NCI-H2107 treated with DMSO at 0.1 percent for 48 hours (cell line): ENCODE results near the gene MEGF11.

Experiments
- DNase-seq: peaks from one replicate; lab custom pipeline; 2025; ENCODE audit not compliant: unreplicated experiment; lab: John Stamatoyannopoulos, UW

Gene MEGF11

DNA sequence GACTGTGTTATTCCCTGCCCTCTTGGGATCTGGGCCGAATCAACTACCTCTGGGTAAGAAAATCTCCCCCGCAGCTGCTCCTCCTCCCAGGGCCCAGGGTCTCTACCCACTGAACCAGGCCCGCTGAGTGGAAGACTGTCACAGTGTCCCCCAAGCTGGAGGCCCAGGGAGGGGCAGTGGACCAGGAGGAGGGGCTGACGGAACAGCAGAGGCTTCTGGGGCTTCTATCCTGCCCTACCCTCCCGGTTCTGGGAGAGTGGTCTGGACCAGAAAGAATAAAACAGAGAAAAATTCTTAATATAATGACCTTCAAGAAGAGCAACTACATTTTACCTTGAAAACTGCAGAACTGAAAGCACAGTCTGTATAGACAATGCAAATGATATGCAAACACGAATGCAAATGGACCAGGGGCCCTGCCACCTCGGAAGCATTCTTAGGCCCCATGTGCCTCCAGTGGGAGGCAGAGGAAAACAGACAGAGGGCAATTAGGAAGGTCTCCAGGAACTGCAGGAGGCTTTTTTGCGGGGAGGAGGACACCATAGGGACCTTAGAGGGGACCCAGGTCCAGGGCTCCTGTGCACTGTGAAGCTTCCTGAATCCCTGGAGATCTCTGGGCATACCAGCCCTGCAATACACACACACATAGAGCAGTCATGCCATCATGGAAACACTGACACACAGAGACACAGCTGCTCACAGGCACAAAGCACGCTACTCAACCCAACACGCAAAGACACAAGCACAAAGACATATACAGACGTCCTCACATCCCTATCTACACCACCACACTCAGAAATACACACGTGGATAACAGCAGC is 12.3 kb downstream of the MEGF11 start:
- DNase-seq = no peak

GRCh38 chr15:66240240-66240794 is 13.2 kb downstream of the MEGF11 start:
- no peak for DNase-seq

DNA sequence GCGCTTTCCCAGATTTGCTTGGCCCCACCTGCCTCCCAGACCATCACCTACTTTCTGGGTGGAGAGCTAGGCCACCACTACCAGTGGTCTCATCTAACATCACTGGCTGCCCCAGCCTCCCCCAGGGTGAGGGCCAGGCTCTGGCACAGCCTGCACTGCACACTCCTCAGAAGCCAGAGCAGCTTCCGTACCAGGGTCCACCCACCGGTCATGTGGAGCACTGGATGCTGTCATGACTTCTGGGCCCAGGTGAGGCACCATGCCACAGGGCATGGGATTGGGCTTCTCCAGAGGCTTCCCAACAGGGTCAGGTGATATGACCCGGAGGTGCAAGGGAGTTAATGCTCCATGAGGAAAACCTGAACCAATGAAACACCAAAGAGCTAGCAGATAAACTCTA is 14.0 kb downstream of the MEGF11 start:
- DNase-seq = no peak

- DNase-seq = no peak
Observed at GRCh38 chr15:66238318-66238717, 15.2 kb downstream of the MEGF11 start.

GRCh38 chr15:66237513-66238235 is 15.9 kb downstream of the MEGF11 start:
- no peak for DNase-seq

- DNase-seq = no peak
Observed at GRCh38 chr15:66236806-66237375, 16.7 kb downstream of the MEGF11 start.

DNA sequence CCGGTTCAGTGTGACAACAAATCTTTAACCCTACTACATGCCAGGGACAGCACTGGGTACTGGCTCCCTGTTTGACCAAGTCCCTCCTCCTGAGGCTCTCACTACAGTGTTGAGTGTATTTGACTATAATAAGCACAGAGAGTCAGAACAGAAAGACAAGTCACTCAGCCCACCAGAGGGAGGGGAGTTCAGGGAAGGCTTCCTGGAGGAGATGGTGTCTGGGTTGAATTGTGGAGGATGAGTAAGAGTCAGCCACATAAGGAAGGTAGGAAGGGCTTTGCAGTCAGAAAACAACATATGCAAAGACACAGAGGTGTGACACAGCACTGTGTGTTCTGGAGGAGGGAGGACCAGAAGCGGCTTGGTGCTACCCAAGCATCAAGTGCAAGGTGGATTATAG is 17.7 kb downstream of the MEGF11 start:
- DNase-seq = no peak

GRCh38 chr15:66234798-66235197 is 18.8 kb downstream of the MEGF11 start:
- DNase-seq = no peak

- DNase-seq = no peak
Observed at GRCh38 chr15:66233487-66234415, 19.8 kb downstream of the MEGF11 start.

DNA sequence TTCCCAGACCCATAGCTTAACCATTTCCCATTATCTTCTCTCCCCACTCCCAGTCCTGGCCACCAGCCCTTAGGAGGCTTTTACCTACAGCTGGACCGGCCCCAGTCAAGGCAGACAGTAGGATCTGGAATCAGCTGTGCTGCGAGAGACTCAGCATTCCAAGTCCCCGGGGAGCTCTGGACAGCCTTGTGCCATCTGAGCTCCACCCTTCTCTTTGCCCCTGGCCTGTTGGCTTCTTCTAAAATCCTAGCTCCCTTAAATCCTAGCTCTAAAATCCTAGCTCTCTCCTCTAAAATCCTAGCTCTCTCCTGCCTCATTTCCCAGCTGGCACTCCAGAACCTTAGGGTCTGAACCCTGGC is 21.3 kb downstream of the MEGF11 start:
- no peak for DNase-seq

DNA sequence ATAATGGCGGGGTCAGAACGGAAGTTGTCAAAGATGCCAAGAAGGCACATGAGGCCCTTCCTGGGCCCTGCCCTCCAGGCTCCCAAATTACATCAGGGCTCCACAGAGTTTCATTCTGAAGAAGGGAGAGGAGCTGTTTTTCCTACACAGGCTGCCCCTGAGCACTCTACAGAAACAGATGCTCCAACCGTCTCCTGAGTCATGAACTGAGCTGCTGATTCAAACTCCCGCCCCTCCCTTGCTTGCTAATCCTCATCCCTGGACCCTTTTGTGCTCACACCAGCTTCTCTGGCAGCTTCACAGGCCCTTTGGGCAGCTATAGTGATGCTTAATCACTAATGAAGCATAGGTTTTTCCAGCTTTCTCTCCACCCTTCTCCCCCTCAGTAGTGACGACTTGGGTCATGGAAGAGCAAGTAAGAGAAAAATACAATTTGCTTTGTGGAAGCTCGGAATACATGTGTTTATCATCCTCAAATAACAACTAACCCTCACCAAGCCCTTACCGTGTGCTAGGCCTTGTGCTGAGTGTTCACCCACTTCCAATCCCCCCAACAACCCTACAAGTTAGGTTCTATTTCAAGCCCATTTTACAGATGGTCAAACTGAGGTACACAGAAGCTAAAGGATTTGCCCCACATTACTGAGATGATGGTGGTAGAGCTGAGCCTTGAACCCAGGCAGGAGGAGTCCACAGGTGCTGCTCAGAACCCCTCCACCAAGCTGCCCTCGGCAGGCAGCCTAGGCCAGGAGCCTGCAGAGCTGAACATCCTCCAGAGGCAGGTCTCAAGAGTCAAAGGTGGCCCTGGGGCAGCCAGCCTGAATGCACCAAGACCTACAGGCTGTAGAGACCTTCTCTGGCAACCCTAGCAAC is 21.9 kb downstream of the MEGF11 start:
- no peak for DNase-seq

DNA sequence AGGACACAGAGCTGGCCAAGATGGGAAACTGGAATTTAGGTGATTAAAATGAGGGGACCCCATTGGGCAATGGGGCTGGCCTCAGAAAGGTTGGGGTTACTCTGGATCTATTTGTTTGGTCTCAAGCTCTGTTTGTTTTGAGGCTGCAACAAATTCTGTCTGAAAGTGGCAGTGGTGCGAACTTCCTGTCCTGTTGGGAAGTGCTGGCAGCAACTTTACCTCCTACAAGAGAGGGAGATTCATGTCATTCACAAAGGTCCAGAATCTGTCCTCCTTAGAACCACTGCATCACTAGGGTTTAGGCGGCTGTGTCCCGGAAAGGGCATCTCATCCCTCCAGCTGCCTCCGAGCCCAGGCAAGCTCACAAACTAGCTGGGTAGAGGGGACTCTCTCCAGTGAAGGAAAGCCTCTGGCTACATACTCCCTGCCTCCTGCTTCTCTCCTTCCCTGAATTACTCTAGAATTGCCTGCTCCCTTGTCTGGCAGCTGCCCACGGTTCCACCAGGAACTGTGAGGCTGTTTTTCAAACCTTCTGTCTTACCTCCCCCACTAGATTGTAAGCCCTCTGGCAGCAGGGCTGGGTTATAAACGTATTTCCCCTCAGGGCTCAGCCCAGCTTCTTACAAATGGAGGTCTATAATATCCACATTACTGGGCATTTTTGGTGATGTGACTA is 23.6 kb downstream of the MEGF11 start:
- DNase-seq = no peak

DNA sequence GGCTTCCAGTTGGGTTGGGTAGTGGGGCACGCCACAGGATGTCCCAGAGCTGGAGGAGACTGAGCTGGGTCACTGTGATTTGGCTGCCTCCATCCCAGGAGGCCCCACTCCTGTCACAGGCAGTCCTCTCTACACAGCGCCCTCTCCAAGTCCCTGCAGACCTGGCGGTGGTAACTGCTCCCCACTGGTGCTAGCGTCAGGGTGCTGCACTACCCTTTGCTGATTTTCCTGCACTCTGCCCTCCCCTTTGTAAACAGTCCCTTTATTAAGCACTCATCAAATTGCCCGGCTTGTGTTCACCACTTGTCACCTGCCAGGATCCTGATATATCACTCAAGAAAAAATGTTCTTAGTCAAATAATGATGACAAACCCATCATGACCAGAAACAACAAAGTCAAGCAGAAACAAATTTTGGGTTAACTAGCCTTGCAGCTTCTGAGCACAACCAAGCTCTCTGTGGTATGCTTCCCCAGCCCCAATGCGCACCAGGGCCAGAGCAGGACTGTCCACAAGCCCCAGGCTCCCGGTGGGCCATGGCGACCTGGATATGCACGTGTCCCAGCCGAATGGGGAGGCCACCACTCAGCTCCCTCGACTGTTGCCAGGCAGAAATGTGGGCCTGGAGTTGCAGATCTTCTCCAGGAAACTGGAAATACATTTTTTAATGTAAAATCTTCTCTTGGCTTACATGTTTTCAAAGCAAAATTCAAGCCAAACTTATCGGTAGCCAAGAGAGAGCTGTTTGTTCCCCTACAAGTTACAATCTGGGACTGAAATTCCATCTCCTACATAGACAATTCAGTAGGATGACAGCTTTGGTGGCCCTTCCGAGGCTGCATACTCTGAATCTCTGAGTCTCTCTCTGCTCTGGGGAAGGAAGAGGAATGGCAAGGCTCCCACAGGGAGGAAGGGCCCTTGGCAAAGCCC is 24.5 kb downstream of the MEGF11 start:
- DNase-seq = no peak

GRCh38 chr15:66226736-66227135 is 26.8 kb downstream of the MEGF11 start:
- no peak for DNase-seq

DNA sequence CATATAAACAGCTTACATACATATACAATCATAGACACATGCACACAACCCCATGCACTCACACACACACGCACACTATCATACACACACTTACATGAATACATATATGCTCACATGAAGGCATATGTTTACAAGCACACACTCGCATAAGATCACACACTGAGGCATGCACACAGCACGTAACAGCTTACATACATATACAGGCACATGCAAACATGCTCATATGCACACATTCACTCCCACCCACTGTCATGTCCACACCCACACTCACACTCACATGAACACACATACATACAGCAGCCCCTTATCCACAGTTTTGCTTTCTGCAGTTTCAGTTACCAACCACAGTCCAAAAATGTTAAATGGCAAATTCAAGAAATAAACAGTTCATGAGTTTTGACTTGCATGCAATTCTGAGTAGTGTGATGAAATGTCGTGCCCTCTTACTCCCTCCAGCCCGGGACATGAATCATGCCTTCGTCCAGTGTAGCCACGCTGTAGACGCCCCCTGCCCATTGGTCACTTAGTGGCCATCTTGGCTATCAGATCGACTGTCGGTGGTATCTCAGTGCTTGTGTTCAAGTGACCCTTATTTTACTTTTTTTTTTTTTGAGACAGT is 27.8 kb downstream of the MEGF11 start:
- no peak for DNase-seq

DNA sequence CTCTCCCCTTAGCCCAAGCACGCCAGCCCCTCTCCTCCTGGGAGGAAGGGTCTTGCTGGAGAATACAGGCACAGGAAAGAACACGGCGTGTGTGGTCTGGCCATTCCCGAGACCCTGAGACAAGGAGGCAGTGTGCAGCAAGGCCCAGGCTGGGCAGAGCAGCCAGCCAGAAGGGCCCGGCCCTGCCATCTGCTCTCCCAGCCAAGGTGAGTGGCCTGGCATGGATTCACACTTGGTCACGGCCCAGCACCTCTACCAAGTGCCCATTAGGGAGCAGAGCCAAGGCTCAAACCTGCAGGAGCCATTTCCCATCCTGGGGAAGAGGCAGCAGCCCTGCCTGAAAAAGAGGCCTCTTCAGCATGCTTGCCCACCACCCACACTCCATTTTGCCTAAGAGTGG is 28.6 kb downstream of the MEGF11 start:
- DNase-seq = no peak

- no peak for DNase-seq
Observed at GRCh38 chr15:66222273-66223198, 31.0 kb downstream of the MEGF11 start.
